Psoas muscle (tissue), 8 donors: ENCODE measurements around the gene ZNF782. TPM values are rescaled to one million over a fixed set of nuclear protein-coding genes. Genes with fewer than 3 reads are reported as not detected.
A peak's percentile ranks its signal among the peaks of the same experiment; 100 is the strongest.
"Not testable (repeated sequence)": the region's sequence is repeated elsewhere in the genome, so short reads cannot be mapped to it uniquely, and the experiment has no call there.

Experiments
- ATAC-seq, 4 donors: fragments of 200-7000 bp; cut with Tn5 transposase; one replicate each; pipeline ENCODE4 v1.9.1; 2020; ENCODE audit warnings: moderate library complexity in 3 of 4, mild to moderate bottlenecking in 2 of 4
- DNase-seq, 2 donors: peaks; one replicate each; pipeline ENCODE4 v3.0.0-alpha.2; 2020
- H3K27ac ChIP-seq: fragments of 200-600 bp; one replicate; pipeline ENCODE4 v1.8.0; 2022
- H3K27me3 ChIP-seq, 3 donors: fragments of 200-600 bp in 1 of 3; one replicate each; pipeline versions ENCODE4 v1.6.1 to v1.8.0; 2013 to 2022; ENCODE audit warnings: low read length in 2 of 3, mild to moderate bottlenecking in 2 of 3, moderate library complexity in 1 of 3; ENCODE audit not compliant: insufficient read depth in 3 of 3
- H3K36me3 ChIP-seq, 2 donors: fragments of 200-600 bp in 1 of 2; one replicate each; pipeline versions ENCODE4 v1.6.1 to v1.8.0; 2013 to 2022; ENCODE audit warnings: low read depth in 1 of 2, mild to moderate bottlenecking in 1 of 2, moderate library complexity in 1 of 2; ENCODE audit not compliant: insufficient read depth in 1 of 2
- H3K4me1 ChIP-seq: fragments of 200-600 bp; one replicate; pipeline ENCODE4 v1.8.0; 2022
- H3K4me3 ChIP-seq: fragments of 200-600 bp; one replicate; pipeline ENCODE4 v1.8.0; 2022; ENCODE audit warnings: mild to moderate bottlenecking
- H3K9me3 ChIP-seq: fragments of 200-600 bp; one replicate; pipeline ENCODE4 v1.8.0; 2022
- CTCF ChIP-seq: fragments of 200-600 bp; IDR thresholded peaks from one replicate; pipeline ENCODE4 v1.8.0; 2022; ENCODE audit warnings: antibody characterized with exemption
- WGBS, 3 donors: extraction: QIAGEN DNeasy Blood & Tissue Kit; methylation state at CpG; one replicate each; pipeline versions ENCODE4 v1.1.6 to v1.1.7; 2013; 5-methylcytosine and 5-hydroxymethylcytosine counted together
- intact Hi-C, 2 donors: fragments of 100-400 bp; cut with DNase I; formaldehyde crosslinking; loops; one replicate each; pipeline versions ENCODE4 v1.11.0 to v1.14.2; 2022
- long read RNA-seq, 2 donors: library from polyadenylated mRNA; unstranded; transcript quantifications; one replicate each; pipeline ENCODE4 v2.0.0, GENCODE V29; 2021
- polyA plus RNA-seq, 3 donors: library from polyadenylated mRNA; stranded (reverse); fragments of 200-250 nt; gene quantifications; one replicate each; pipeline ENCODE4 v1.2.3, GENCODE V29; 2013
- total RNA-seq, 4 donors: library from RNA; stranded (reverse); fragmentation: NEBNext Ultra II Directional in 2 of 4; extraction: Animal tissue kit (Norgen Biotek cat#: 25700) in 2 of 4; gene quantifications; one replicate each; pipeline versions ENCODE4 v1.2.1 to v1.2.4, GENCODE V29; 2021 to 2023
- donor health status: healthy with polysubstance abuse.
- donor health status: DM: no; HTN: no; CAD: no; lungs with moderate emphysema.
- donor health status: Bipolar disorder and iron deficiency.
- donor health status: healthy.
- donor health status: DM: yes; HTN: yes; CAD: no.
- donor health status: DM: no; HTN: no; CAD: no.
- donor health status: DM: no; HTN: no; CAD: no.
- donor health status: DM: yes; HTN: yes; CAD: no.

Gene ZNF782
- total RNA-seq: 1 to 10 TPM; 2.8 to 7.0 (median 3.5) TPM
- 1 to 10 TPM in 2 of 3 donors, under 1 TPM in 1; 0.94 to 2.7 (median 2.1) TPM for polyA plus RNA-seq
- long read RNA-seq, donor 1: 0 reads
- long read RNA-seq, donor 2, partial matches to known transcripts: 0 of 3 reads
- long read RNA-seq, donor 2, other reads (novel, unspliced or antisense): 1 of 3 reads

GRCh38 chr9:96853781-96854650 lies at the start of gene ZNF782:
Gene ZNF782, minus strand, starts transcription at chr9:96854514. Its CDS starts 2,553 bp downstream, at chr9:96851961.
- Histone ChIP-seq H3K4me1 (peaks cover 12% of the 10 kb centered on the region), H3K4me3 (peak within 1 kb of the TSS; percentile 81), H3K9me3 (no peaks in the 10 kb centered on the region), H3K27me3 (no peaks in the 10 kb centered on the region), H3K36me3 (no peaks in the 10 kb centered on the region), H3K27ac (peak within 1 kb of the TSS; percentile 86)
- ATAC-seq (peak; percentile 98), DNase-seq (peak; percentile 93 to 95)
- TF ChIP-seq CTCF: no peak
- intact Hi-C loops: loop anchor here (5.0 to 10.0 kb wide), 3 partner anchors 77 to 741 kb away; partner anchors contain the start of gene ZNF510 (in 1 of the 2)
- 0 to 1% (median 1%) methylated on average over 65 to 67 of the region's 67 CpGs for WGBS, 3 donors

GRCh38 chr9:96900010-96900409 lies 45.7 kb upstream of the ZNF782 start:
- WGBS, 3 donors: 79 to 84% (median 80%) methylated on average over 1 of the region's 2 CpGs
- H3K4me1 ChIP-seq, H3K27ac ChIP-seq, ATAC-seq, DNase-seq, intact Hi-C loops, H3K27me3 ChIP-seq, H3K4me3 ChIP-seq, H3K9me3 ChIP-seq: not testable (repeated sequence)
- peaks cover 4 to 20% of the 10 kb centered on the region in 2 donors for H3K36me3 ChIP-seq

- Histone ChIP-seq H3K9me3 (no peaks in the 10 kb centered on the region), H3K4me1 (no peaks in the 10 kb centered on the region), H3K4me3 (no peak overlapping the region), H3K27me3 (no peaks in the 10 kb centered on the region), H3K27ac (no peak overlapping the region), H3K36me3 (peaks cover 4 to 19% of the 10 kb centered on the region in 2 donors)
- no peak for ATAC-seq
- WGBS, 3 donors: 96 to 98% (median 97%) methylated on average over 7 of the region's 7 CpGs
- intact Hi-C loops: no loop called here
- no peak for TF ChIP-seq CTCF
- no peak for DNase-seq
These were observed 37.8 kb upstream of the ZNF782 start for GRCh38 chr9:96892131-96892530.

- Histone ChIP-seq H3K4me1 (no peaks in the 10 kb centered on the region), H3K4me3 (no peak overlapping the region), H3K36me3 (no peaks in the 10 kb centered on the region), H3K27ac (no peak overlapping the region), H3K9me3 (no peaks in the 10 kb centered on the region), H3K27me3 (no peaks in the 10 kb centered on the region)
- intact Hi-C loops: no loop called here
- ATAC-seq (no peak), DNase-seq (no peak)
- 89 to 94% (median 92%) methylated on average over 4 of the region's 4 CpGs for WGBS, 3 donors
- no peak for TF ChIP-seq CTCF
These were observed 34.3 kb upstream of the ZNF782 start for GRCh38 chr9:96888591-96888990.

GRCh38 chr9:96885424-96885823 lies 31.1 kb upstream of the ZNF782 start:
- no peak overlapping the region for H3K4me3 ChIP-seq
- intact Hi-C loops: no loop called here
- DNase-seq: no peak

More at GRCh38 chr9:96885424-96885823, 31.1 kb upstream of the ZNF782 start:
- Histone ChIP-seq H3K4me1 (no peaks in the 10 kb centered on the region), H3K9me3 (no peaks in the 10 kb centered on the region), H3K36me3 (no peaks in the 10 kb centered on the region), H3K27me3 (no peaks in the 10 kb centered on the region), H3K27ac (no peak overlapping the region)
- ATAC-seq: no peak
- no peak for TF ChIP-seq CTCF
